SKM-1 (cell line): ENCODE results near the gene GAL3ST2.
A peak's percentile ranks its signal among the peaks of the same experiment; 100 is the strongest.
"Not testable (repeated sequence)": the region's sequence is repeated elsewhere in the genome, so short reads cannot be mapped to it uniquely, and the experiment has no call there.

Source experiments
- DNase-seq: peaks from one replicate; lab custom pipeline; 2025; ENCODE audit not compliant: unreplicated experiment; lab: John Stamatoyannopoulos, UW

Gene GAL3ST2

DNA sequence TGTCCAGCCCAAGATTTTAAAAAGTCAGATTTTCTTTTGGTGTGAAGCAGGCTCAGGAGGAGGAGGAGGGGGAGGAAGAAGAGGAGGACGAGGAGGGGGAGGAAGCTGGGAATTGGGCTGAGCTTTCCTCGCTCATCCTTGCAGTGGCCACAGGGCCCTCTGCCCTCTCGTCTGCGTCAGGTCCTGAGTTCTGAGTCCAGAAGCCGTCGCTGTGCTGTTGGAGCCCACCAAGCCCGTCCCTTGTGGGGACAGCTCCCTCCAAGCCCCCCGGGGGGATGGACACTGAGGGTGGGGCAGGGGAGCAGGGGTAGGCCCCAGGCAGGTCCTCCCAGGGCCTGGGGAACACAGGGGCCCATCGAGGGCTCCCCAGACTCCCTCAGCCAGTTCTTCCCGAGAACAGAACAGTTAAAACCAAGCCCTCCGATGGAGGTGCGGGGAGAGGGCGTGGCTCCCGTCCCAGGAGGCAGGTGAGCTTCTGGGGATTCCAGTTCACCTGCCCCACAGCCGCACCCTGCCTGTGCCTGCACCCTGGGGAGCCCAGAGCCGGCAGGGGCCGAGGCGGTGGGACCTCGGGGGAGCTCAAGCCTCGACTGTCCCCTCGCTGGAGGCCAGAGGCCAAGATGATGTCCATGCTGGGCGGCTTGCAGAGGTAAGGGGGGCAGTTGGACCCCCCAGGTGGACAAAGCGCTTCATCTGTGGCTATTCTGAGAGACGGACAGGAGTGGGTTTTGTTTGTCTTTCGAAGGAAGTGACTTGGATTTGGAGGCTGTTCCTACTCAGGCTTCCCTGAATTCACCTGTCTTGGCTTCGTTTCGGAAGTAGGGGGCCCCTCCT, at the start of gene GAL3ST2:
TSS of gene GAL3ST2 (plus strand) at position 487 of the 834 bp plus-strand sequence. CDS start at position 621, 134 bp downstream.
- no peak for DNase-seq

DNA sequence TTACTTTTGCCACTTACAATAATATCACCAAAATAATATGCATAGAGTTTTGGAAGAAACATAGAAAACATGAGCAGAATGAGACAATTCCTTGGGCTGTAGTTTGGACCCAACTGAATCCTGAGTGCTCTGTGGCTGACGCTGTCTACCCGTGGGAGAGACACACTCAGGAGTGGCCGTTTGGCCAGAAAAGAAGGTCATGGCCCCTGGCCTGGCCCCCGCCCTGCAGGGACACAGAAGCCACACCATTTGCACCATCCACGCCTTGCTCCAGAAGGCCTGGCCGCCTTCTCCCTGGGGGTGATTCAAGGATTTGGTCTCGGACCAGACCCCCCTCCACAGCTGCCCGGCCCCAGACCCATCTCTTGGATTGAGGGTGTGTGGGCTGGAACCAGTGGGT, 48.6 kb upstream of the GAL3ST2 start:
- no peak for DNase-seq

DNA sequence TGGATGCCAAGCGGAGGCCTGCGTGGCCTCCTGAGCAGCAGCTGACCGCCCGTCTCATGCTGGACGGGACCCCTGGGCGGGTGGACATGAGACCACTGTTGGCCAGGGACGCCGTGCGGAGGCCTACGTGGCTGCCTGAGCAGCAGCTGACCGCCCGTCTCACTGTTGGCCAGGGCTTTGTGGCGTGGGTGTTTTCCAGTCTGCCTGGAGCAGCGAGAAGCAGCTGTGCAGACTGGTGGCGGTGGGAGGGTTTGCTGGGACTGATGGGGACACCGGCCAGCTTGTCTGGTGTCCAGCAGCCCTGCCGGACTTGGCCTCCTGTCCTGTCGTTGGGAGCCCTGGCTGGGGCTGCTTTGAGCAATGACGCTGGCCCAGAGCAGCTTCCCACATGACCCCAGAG, 48.0 kb upstream of the GAL3ST2 start:
- no peak for DNase-seq

DNA sequence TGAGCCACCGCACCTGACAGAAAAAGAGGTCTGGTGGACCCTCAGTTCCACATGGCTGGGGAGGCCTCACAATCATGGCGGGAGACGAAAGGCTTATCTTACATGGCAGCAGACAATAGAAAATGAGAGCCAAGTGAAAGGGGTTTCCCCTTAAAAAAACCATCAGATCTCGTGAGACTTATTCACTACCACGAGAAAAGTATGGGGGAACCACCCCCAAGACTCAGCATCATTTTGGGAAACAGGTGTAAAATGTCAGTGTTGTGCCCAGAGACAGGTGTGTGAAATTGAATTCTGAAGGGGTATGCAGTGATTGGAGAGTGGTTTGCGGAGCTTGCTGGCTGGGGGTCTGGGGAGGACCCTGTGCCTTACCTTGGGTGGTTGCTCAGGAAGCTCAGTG, 46.8 kb upstream of the GAL3ST2 start:
- no peak for DNase-seq

DNA sequence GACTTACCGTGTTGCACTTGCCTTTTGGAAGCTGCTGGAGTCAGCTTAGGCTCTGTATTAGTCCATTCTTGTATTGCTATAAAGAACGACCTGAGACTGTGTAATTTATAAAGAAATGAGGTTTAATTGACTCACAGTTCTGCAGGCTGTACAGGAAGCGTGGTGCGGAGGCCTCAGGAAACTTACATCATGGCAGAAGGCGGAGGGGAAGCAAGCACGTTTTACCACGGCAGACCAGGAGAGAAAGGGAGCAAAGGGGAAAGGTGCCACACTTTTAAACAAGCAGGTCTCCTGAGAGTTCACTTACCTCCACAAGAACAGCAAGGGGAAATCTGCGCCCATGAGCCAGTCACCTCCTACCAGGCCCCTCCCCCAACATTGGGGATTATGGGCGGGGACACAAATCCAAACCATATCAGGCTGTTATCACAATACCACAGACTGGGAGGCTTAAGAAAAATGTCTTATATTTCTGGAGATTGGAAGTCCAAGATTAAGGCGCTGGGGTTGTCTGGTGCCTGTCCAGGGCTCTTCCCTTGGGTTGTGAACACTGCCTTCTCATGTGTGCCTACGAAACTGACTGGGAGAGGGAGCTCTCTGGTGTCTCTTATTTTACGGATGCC, 45.8 kb upstream of the GAL3ST2 start:
- DNase-seq = no peak

DNA sequence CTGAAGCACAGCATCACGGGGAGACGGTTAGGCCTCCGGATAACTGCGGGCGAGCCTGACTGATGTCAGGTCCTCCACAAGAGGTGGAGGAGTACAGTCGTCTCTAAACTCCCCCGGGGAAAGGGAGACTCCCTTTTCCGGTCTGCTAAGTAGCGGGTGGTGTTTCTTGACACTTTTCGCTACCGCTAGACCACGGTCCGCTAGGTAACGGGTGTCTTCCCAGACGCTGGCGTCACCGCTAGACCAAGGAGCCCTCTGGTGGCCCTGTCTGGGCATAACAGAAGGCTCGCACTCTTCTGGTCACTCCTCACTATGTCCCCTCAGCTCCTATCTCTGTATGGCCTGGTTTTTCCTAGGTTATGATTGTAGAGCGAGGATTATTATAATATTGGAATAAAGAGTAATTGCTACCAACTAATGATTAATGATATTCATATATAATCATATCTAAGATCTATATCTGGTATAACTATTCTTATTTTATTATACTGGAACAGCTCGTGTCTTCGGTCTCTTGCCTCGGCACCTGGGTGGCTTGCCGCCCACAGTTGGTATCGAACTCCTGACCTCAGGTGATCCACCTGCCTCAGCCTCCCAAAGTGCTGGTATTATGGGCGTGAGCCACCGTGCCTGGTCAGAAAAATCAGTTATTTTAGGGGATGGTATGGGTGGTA, 44.0 kb upstream of the GAL3ST2 start:
- DNase-seq = not testable (repeated sequence)

DNA sequence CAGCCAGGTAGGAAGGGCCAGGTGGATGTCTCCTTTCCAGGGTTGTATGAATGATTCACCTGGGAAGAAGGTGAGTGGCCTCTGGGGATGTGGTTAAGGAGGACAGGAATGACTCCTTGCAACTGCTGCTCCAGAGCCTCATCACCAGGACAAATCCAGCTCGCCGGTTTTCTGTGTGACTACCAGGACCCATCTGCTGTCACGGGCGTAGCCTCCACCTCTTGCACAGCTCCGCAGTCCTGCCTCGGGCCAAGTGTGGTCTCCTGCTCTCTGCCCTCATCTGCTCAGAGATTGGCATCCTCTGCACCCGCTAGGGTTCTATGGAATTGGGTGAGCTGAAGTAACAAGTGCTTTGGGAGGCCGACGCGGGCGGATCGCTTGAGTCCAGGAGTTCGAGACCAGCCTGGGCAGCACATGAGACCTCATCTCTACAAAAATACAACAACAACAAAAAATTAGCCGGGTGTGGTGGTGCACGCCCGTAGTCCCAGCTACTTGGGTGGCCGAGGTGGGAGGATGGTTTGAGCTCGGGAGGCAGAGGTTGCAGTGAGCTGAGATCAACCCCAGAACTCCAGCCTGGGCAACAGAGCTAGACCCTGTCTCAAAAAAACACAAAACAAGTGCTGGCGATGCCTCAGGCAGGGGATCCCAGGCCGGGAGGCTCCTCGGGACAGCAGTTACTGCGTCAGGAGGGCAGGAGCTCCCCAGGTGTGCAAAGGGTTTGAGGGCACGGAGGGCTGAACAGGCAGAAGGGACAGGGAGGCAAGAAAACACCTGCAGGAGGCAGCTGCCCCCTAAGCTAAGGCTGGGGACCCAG, 43.0 kb upstream of the GAL3ST2 start:
- no peak for DNase-seq

DNA sequence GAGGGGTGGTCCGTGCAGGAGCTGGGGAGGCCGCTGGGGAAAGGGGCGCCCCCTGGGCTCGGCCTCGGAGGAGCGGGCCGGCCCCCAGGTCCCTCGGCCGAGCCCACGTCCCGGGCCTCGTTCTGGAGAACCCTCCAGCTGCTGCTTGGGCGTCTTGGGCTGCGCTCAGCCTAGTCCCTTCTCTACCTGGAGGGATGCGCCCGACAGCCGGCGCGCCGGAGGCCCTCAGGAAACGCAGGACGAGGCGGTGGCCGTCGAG, 42.5 kb upstream of the GAL3ST2 start:
- no peak for DNase-seq

DNA sequence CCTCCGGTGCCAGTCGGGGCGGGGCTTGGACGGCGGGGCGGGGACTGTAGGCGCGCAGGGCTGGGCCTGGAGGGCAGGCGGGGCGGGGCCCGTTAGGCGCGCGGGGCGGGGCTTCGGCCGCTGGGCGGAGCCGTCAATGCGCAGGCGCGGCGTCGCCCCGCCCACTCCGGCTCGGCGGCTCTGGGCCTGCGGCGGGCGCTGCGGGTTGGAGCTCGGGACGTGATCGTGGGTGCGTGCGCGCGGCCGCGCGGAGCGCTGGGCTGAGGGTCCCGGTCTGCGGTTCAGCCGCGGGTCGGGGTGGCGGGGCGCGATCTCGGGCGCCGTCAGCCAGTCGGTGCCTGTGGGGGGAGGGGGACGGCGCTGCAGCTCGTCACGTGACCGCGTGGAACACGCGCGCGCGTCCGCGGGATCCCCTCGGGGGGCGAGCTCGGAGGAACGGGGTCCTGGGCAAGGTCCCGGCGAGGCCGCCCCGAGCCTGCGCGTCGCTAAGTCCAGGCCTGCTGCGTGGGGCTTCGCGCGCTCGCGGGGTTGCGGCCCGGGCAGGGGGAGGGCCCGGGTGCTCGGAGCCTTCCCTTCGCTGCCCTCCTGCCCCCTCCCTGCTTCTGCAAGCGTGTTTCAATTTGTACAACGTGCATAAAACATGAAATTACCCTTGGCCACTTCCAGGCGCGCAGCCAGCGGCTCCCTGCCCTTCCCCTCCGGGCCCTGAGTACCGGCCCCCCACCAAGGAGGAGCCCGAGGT, 42.0 kb upstream of the GAL3ST2 start, which contains the start of gene D2HGDH:
TSS of gene D2HGDH (plus strand) at position 164 of the 742 bp plus-strand sequence. CDS start 595 bp downstream, outside the sequence.
- peak; percentile 24 for DNase-seq

DNA sequence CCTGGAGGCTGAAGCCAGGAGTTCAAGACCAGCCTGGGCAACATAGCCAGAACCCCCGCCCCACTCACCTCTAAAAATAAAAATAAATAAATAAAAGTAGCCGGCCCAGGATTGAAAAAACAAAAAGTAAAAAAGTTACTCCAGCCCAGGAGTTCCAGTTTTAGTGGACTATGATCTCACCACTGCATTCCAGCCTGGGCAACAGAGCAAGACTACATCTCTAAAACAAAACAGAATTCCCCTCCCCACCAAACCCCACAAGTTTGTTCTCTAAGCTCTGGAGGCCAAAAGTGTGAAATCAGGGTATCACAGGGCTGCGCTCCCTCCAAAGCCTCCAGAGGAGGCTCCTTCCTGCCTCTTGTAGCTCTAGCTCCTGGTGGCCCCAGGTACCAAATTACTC, 40.5 kb upstream of the GAL3ST2 start:
- no peak for DNase-seq

DNA sequence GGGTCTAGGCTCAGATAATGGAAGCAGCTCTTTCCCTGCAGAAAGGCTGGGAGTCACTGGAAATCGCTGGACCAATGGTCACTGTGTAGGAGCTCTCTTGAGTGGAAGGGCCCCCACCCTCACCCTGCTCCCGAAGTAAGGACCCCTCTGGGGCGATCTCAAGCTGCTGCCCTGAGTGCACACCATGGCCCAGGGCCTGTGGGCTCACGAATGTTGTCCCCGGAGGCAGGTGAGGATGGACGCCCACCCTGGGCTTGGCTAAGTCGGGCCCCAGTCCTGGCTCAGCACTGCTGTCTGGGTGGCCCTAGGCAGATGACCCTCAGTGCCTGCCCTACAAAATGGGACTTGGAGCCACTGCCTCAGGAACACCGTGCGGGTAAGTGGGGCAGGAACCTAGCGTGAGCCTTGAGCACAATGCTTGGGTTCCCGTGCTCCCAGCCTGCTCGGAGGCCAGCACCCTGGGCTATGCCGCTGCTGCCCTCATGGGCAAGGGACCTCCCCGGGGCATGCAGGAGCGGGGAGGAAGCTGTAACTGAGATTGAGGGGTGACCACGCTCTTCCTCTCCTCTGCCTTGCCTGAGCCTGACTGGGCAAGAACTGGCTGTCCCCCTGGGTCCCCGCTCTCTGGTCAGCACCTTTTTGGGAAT, 38.5 kb upstream of the GAL3ST2 start:
- no peak for DNase-seq

DNA sequence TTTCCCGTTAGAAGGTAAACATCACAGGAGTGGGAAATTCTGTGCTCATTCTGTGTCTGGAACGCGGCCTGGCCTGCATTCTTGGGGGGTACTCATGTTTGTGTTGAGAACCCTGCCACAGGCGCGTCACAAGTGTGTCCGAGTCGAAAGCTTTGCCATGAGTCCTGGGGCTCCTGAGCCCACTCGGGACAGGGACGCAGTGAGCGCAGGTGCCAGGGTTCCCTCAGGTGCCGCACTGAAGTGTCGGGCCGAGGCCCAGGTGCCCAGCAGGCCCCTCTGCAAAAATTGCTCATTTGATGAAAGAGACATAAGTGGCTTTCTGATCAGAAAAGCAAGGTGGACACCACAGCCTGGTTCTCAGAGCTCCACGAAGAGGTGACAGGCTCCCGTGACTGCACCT, 37.4 kb upstream of the GAL3ST2 start:
- DNase-seq = no peak

DNA sequence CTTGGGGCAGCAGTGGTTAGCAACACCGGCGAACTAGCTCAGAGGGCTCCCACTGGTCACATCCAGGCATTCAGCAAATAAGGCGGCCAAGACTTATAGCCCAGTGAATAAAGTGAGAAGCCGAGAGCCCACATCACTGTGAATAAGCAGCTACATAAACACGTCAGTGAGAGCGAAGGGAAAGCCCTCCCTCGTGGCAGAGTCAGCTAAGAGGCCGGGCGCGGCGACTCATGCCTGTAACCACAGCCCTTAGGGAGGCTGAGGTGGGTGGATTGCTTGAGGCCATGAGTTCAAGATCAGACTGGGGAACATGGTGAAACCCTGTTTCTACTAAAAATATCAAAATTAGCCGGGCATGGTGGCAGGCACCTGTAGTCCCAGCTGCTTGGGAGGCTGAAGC, 37.0 kb upstream of the GAL3ST2 start:
- no peak for DNase-seq

DNA sequence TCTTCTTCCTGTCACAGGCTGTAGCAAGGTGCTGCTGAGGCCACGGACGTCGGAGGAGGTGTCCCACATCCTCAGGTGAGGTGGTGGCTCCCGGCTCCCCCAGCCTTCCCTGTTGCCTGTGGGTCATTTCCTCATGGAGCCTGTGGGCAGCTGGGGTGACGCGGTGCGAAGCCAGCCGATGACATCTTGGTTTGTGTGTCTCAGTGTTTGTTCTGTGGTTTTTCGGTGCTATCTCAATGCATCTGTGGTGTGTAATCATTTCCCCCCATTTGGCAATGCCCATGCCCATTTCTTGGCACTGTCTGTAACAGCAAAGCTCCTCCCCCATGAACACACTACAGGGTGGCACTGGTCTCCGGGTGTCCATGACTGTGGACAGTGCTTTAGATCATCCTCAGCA, 35.6 kb upstream of the GAL3ST2 start:
- no peak for DNase-seq

DNA sequence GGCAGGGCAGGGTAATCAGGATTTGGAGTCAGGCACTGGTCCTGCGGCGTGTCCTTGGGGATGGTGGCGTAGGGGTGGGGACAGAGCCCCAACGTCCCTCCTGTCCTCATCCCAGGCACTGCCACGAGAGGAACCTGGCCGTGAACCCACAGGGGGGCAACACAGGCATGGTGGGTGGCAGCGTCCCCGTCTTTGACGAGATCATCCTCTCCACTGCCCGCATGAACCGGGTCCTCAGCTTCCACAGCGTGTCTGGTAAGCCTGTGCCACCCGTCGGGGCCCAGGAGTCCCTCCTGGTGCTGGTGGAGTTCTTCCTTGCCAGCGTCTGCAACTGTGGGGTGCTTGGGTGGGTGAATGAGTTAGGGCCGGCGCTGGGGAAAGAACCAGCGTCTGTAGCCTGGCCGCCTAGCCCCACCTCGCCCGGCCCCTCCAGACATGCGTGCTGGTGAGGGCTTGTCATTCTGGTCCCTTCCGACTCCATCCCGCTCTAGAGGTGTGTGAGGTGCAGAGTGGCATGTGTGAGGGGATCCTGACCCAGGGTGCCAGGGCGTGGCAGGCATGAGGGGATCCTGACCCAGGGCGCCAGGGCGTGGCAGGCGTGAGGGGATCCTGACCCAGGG, 34.2 kb upstream of the GAL3ST2 start:
- DNase-seq = no peak

DNA sequence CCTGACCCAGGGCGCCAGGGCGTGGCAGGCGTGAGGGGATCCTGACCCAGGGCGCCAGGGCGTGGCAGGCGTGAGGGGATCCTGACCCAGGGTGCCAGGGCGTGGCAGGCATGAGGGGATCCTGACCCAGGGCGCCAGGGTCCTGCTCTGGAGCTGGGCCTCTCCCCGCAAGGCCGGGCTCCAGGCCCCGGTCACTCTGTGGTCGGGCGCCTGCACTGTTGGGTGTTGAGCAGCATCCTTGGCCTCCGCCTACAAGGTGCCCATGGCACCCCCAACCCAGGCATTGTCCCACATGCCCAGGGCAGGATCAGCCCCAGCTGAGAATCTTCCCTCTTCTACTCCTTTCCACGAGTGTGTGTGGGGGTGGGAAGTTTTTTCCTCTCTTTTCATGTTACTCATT, 33.6 kb upstream of the GAL3ST2 start:
- not testable (repeated sequence) for DNase-seq

DNA sequence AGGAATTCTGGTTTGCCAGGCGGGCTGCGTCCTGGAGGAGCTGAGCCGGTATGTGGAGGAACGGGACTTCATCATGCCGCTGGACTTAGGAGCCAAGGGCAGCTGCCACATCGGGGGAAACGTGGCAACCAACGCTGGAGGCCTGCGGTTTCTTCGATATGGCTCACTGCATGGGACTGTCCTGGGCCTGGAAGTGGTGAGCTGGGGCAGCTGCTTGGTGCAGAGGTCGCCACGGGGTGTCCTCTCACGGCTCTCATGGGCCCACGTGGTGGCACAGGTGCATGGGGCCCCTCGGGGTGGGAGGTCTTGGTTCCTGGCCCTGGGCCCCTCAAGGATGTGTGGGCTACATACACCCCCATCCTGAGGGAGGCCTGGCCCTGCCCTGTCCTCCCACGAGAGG, 33.0 kb upstream of the GAL3ST2 start:
- no peak for DNase-seq

DNA sequence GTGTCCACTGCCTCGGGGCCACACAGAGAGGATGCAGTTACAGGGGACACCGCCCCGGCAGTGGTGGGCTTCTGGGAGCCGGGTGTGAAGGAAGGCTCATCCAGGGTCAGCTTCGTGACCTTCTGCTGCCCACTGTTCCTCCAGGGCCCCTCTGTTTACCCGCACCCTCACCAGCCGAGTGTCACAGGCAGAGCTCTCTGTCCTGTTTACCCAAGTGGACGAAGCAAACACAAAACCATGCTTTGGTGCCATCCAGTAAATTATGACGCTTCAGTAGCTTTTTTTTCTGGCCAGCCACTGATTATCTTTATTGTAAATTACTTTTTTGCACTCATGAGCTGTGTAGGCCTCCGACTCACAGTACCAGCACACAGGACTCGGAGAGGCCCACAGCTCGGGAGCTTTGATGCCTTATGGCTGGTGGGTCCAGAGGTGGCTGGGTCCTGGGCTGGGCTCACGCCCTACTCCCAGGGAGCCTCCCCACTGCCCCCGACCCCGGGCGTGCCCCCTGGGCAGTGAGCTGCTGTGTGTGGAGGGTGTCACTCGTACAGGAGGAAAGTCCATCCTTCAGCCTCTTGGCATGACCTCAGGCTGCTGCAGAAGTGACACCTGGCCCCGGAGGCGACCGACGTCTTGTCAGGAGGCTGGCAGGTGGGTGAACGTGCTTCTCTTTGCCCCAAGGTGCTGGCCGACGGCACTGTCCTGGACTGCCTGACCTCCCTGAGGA, 32.4 kb upstream of the GAL3ST2 start:
- DNase-seq = no peak

DNA sequence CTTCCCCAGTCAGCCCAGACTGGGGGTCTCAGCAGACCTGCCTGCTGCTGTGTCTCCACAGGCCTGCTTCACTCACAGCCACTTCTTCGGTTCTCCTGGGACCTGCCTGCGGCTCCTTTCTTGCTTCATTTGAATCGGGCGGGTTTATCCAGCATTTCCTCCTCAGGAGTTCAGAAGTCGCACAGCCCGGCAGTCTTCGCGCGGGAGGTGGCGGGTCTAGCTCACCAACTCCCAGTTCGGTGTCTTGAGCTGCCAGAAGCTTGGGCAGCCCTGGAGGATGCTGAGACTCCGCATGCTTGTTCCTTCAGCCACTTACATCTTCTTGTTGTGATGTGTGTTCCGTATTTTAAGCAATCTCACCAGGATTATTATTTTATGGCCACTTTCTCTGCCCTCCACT, 31.3 kb upstream of the GAL3ST2 start:
- DNase-seq = no peak
